OCI-LY7 (cell line): Measurements from ENCODE around the gene WSB1.

Experiments used
- EZH2phosphoT487 ChIP-seq: fragments of 200-600 bp; sonication (generic); IDR thresholded peaks from 2 replicates; pipeline ENCODE4 v1.6.1; 2018; ENCODE audit warnings: low read depth, borderline replicate concordance, mild to moderate bottlenecking, mixed run types, antibody characterized with exemption, low read length, moderate library complexity, mixed read lengths
- TF ChIP-seq, protein P1 (sequence below): fragments of 200-600 bp; sonication (generic); conservative IDR thresholded peaks from 2 replicates; pipeline ENCODE4 v1.5.1; 2014; ENCODE audit warnings: mild to moderate bottlenecking, antibody characterized with exemption, low read length, moderate library complexity, mixed read lengths

GRCh38 chr17:27343294-27343693, 49.4 kb downstream of the WSB1 start:
- TF ChIP-seq, protein P1, sequence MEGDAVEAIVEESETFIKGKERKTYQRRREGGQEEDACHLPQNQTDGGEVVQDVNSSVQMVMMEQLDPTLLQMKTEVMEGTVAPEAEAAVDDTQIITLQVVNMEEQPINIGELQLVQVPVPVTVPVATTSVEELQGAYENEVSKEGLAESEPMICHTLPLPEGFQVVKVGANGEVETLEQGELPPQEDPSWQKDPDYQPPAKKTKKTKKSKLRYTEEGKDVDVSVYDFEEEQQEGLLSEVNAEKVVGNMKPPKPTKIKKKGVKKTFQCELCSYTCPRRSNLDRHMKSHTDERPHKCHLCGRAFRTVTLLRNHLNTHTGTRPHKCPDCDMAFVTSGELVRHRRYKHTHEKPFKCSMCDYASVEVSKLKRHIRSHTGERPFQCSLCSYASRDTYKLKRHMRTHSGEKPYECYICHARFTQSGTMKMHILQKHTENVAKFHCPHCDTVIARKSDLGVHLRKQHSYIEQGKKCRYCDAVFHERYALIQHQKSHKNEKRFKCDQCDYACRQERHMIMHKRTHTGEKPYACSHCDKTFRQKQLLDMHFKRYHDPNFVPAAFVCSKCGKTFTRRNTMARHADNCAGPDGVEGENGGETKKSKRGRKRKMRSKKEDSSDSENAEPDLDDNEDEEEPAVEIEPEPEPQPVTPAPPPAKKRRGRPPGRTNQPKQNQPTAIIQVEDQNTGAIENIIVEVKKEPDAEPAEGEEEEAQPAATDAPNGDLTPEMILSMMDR: no peak
- TF ChIP-seq EZH2phosphoT487: no peak
